Measurements from ENCODE around the gene ANKRD1. TPM values are rescaled to one million over a fixed set of nuclear protein-coding genes. Genes with fewer than 3 reads are reported as not detected.
A peak's percentile ranks its signal among the peaks of the same experiment; 100 is the strongest.

ANKRD1 gene
- total RNA-seq, 1 donor from 2014 or later = 47.5 TPM

DNA sequence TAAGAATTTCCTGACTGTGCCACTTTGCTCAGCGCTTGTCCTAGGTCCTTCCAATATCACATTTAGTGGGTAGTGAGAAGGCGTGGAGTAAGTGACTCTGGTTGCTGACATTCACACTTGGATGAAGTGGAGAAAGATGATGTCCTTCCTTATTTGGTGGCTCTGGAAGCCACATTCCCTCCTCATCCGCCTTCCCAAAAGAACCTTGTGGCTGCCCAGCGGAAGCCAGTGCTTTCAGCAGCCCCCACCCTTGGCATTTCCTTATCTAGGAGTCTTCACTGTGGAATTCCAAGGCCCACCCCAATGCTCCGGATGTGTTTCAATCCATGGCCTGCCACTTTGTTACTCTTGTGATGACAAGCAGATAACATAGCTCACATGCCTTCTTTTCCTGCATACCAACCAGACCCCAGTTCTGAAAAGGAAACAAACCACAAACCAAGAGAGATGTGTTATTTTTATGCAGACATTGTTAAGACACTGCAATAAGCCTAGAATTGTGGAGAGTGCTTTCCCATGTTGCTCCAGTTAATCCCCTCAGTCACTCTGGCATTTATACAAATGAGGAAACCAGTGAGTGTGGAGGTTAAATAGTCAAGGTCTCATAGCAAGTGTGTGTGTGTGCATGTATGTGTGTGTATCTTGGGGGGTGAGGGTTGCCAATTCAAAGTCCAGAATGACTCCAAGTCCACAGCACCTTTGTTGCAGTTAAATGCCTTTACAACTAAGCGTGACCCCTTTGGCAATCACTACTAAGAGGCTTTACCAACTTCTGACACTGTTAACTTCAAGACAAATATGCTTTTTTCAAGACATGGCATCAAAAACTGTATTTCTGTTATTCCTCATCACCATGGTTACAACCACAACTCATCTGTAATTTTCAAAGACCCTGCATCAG, 10.3 kb upstream of the ANKRD1 start:
- ATAC-seq (peak; percentile 69 to 81), DNase-seq (peak; percentile 55)
- TF ChIP-seq, protein P1, sequence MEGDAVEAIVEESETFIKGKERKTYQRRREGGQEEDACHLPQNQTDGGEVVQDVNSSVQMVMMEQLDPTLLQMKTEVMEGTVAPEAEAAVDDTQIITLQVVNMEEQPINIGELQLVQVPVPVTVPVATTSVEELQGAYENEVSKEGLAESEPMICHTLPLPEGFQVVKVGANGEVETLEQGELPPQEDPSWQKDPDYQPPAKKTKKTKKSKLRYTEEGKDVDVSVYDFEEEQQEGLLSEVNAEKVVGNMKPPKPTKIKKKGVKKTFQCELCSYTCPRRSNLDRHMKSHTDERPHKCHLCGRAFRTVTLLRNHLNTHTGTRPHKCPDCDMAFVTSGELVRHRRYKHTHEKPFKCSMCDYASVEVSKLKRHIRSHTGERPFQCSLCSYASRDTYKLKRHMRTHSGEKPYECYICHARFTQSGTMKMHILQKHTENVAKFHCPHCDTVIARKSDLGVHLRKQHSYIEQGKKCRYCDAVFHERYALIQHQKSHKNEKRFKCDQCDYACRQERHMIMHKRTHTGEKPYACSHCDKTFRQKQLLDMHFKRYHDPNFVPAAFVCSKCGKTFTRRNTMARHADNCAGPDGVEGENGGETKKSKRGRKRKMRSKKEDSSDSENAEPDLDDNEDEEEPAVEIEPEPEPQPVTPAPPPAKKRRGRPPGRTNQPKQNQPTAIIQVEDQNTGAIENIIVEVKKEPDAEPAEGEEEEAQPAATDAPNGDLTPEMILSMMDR (IDR thresholded peaks at IDR 0.05) = no peak
- peaks cover 26% of the 10 kb centered on the region for H3K4me1 ChIP-seq
- H3K4me3 ChIP-seq = no peak overlapping the region
- no peaks in the 10 kb centered on the region for H3K36me3 ChIP-seq
- intact Hi-C loops (cut with DNase I) = no loop called here
- H3K27ac ChIP-seq = peak overlapping the region; percentile 80
- H3K9me3 ChIP-seq = no peaks in the 10 kb centered on the region
- H3K27me3 ChIP-seq (ENCODE audit: low read depth) = no peaks in the 10 kb centered on the region

DNA sequence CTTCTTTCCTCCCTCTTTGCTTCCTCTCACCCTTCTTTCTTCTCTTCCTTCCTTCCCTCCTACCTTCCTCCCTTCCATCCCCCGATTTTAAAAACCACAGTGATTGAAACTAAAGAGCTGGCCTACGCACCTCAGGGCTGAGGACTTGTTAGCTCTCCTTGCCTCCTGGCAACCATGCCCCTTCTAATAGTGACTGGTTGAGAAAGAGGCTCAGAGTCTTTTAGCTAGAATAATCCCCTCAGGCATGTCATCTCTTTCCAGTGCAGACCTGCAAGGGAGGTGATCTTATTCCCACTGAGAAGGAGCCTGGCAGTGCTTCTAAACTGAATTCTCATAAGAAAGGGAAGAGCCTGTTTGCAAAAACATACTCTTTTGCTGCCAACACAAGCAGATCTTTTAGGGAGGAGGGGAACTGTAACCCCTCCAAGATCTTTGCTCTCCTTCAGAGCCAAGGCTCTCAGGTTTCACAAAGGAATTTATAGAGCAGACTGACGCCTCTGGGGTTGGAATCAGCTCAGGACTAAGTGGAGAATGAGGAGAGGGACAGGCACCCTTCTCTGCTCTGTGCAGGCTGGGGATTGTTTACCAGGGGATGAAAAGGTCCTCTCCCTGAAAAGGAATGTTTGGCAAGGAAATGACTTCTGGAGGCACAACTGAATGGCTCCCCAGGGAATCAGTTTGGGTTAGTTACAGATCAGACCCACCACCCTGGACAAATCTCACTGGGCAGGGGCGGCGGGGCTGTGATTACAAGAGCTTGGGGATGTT, 9.4 kb upstream of the ANKRD1 start:
- TF ChIP-seq, protein P1 (IDR thresholded peaks at IDR 0.05) = no peak
- H3K4me3 ChIP-seq = no peak overlapping the region
- DNase-seq (no peak), ATAC-seq (peak; percentile 84 to 88)
- intact Hi-C loops (cut with DNase I) = no loop called here
- no peaks in the 10 kb centered on the region for H3K9me3 ChIP-seq
- H3K27ac ChIP-seq = peak overlapping the region; percentile 80
- no peaks in the 10 kb centered on the region for H3K36me3 ChIP-seq
- H3K27me3 ChIP-seq (ENCODE audit: low read depth) = no peaks in the 10 kb centered on the region
- H3K4me1 ChIP-seq = peaks cover 21% of the 10 kb centered on the region

DNA sequence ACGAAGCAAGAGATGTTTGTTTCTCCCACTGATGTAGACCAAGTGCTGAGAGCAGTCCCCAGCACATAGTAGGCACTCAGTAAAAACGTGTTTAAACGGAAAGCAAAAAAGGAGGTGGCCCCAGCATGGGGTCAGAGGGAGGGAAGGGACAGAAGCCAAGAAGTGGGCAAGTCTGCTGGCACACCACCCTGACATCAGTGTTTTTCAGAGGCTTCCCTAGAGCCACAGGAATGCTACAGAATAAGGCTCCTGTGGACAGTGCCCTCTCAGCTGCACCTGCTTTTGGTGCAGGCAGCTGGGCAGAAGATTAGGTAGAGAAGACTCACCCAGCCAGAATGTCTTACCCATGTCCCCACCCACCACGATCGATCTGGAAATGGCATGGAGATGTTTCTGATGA, 8.3 kb upstream of the ANKRD1 start:
- TF ChIP-seq, protein P1 (IDR thresholded peaks at IDR 0.05) = no peak
- intact Hi-C loops (cut with DNase I) = no loop called here
- DNase-seq (no peak), ATAC-seq (no peak)
- Histone ChIP-seq H3K9me3 (no peaks in the 10 kb centered on the region), H3K4me1 (peaks cover 21% of the 10 kb centered on the region), H3K4me3 (no peak overlapping the region), H3K27me3 (ENCODE audit: low read depth) (no peaks in the 10 kb centered on the region), H3K36me3 (no peaks in the 10 kb centered on the region), H3K27ac (peak overlapping the region; percentile 80)

- intact Hi-C loops (cut with DNase I) = no loop called here
- ATAC-seq (no peak), DNase-seq (no peak)
- Histone ChIP-seq H3K27ac (no peak overlapping the region), H3K4me3 (no peak overlapping the region), H3K4me1 (peaks cover 21% of the 10 kb centered on the region), H3K27me3 (ENCODE audit: low read depth) (no peaks in the 10 kb centered on the region), H3K9me3 (no peaks in the 10 kb centered on the region), H3K36me3 (no peaks in the 10 kb centered on the region)
- TF ChIP-seq, protein P1 (IDR thresholded peaks at IDR 0.05) = no peak
Measured at GRCh38 chr10:90927293-90927692, 6.4 kb upstream of the ANKRD1 start.

DNA sequence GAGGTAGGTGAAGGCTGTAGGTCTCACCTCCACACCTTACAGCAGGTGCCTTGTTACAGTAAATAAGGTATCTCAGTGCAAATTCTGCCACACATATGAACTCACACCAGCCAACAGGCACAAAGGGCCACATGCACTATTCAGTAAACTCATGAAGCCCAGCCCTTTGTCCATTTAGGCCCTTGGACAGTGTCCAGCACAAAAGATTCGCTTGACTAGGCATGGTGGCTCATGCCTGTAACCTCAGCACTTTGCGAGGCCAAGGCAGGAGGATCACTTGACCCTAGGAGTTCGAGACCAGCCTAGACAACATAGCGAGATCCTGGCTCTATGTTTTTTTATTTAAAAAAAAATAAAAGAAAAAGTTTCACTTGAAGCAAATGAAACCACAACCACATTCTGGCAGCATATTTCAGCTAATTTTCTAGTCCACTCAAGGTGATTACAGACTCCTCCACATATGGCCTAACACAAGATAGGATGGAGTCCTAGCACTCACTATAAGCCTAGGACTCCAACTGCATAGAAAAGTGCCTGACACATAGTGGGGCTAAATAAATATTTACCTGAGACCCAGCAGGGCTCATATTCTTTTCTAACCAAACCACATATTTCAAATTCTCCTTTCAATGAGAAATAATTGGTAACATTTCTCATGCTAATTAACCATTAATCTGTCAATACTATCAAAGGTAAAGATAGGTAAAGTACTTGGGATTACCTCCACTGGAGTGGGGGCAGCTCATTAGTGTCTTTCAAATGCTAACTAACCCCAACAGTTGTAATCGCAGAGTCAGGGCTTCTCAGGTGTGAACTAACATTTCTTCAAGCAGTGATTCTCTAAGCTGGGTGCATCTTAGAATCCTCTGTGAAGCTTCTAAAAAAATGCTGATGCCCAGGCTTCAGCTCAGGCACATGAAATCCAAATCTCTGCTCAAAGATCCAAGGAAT, 4.5 kb upstream of the ANKRD1 start:
- intact Hi-C loops (cut with DNase I) = no loop called here
- no peak overlapping the region for H3K4me3 ChIP-seq
- H3K4me1 ChIP-seq = peaks cover 9% of the 10 kb centered on the region
- H3K27me3 ChIP-seq (ENCODE audit: low read depth) = no peaks in the 10 kb centered on the region
- TF ChIP-seq, protein P1 (IDR thresholded peaks at IDR 0.05) = no peak
- H3K36me3 ChIP-seq = no peaks in the 10 kb centered on the region
- ATAC-seq (no peak), DNase-seq (no peak)
- H3K9me3 ChIP-seq = no peaks in the 10 kb centered on the region
- no peak overlapping the region for H3K27ac ChIP-seq

All from lower lobe of right lung (tissue), 2 donors.